ENCODE measurements around the gene MICAL2.
"Not testable (repeated sequence)": the region's sequence is repeated elsewhere in the genome, so short reads cannot be mapped to it uniquely, and the experiment has no call there.

Gene MICAL2

DNA sequence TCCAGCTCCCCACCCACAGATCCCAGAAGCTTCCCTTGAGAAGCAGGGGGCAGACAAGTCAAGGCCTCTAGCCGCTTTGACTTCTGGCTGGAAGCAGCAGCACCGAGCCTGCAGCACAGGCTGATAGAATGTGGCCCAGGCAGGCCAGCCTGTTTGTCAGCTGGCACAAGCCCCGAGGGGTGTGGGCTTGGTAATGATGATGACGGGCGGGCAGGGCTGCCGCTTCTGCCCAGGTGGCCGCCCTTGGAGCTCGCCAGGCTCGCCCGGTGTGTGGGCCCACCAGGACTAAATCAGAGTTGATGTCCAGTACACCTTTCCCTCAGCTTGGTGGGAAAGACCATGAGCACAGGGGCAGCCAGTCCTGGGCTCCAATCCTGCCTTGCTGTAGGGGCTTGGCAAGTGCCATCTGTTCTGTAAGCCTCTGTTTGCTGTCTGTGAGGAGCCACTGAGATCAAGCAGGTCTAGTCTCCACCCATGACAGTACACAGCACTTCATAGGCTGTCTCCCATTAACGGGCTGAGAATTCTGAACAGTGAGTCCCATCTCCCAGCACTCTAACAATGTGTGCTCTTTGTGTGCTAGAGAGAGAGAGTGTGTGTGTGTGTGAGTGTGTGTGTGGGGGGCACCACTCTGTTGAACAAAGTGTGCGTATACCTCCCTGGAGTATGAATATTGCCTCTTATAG lies 26.8 kb downstream of the MICAL2 start:
- no peak for DNase-seq

DNA sequence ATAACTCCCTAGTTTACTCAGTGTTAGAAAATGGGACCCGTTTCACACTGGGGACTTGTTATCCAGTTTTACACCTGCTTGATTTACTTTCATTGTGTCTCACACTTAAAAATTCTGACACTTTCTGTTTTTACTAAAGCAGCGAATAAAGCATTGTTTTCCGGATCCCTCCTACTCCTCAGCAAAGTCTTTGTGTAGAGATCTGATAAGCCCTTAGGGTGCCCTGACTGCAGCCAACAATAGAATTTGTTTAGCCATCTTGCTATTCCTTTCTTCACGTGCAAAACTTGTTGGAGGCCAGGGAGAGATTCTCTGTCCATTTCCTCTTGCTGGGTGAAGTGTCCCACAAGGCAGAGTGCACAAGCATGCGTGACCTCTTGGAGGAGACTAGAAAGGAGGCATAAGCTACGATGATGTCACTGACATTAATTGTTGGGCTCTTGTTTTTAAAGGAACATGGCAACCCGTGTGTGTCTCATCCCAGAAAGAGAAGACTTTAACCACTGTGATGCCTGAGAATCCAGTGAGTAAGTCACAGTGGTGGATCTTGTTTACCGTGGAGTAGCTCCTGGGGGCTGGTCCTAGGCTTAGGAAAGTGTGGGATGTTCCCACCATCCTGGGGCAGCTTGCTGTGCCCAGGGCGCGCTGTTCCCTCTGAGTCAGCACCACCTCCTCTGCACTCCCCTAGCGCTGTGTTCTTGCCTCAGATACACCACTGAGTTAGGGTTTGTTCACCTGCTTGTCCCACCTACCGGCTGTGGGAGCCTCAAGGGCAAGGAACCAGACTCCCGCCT lies 27.7 kb downstream of the MICAL2 start:
- DNase-seq = no peak

DNA sequence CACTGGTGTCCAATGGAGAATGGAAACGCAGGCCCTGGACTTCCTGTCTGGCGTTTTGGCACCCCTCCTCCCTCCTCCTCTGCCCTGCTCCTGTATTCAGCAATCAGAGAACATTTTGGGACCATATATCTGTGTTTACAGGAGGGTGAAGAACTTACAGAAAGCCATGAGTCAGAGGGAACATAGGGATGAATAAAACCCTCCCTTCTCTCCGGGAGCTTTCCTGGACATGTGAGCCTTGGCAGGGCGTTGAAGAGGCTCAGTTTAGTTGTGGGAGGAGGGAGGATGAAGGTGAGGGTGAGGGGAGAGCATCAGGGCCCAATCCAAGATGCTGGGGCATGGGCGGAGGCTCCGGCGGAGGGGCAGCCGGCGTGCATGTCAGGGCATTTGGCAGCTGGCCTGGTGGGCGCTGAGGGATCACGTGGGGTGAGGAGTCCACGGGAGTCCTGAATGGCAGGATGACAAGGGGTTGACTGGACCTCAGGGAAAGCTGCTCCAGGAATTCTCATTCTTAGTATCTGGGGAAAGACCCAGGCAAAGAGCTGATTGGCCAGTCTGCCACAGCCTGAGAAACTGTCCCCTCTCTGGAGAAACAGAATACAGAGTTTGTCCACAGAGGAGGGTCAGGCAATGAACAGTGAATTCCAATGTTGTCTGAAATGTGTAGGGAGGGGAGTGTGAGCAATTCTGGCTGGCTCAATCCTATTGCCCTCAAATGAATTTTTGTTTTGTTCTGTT lies 28.9 kb downstream of the MICAL2 start:
- no peak for DNase-seq

DNA sequence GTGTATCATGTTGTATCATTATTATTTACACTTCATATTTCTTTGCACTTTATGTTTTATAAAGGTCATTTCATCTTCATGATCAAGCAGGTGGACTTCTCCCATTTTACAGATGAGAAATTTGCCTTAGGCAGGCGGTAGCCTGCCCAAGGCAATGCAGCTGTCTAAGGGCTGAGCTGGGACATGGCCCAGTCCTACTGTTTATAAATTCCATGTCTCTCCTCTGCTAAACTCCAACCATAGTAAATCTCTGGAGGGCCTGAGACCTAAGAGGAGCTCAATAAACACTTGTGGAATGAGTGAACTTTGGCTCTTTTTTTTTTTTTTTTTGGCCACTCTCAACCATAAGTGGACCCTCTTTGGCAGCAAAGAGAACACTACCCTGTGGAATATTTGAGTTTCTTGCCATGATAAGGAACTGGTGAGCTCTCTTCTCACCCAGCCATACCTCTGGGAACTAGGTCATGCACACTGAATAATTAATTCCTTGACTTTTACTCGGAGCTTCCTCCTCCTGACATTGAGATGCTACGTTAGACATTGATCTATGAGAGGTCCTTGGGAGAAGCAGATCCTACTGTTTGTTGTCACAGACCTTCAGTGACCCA lies 29.9 kb downstream of the MICAL2 start:
- DNase-seq = no peak

DNA sequence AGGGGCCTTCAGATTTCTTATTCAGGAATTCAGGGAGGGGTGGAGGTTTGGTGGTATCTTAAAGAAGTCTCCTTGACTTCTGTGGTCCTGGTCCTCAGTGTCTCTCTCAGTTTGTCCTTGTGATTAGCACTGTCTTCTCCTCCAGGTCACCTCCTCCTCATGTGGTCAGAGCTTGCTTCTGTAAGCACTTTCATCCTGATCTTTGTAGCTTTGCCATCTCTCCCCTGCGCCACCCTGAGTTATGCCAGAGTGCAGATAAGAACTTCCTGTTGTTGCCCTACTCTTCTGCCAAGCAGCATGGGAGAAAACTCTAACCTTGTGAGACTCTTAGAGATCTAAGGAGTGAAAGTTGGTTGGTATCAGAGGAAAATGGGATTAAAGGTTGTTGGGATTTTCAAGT lies 30.9 kb downstream of the MICAL2 start:
- DNase-seq = no peak

DNA sequence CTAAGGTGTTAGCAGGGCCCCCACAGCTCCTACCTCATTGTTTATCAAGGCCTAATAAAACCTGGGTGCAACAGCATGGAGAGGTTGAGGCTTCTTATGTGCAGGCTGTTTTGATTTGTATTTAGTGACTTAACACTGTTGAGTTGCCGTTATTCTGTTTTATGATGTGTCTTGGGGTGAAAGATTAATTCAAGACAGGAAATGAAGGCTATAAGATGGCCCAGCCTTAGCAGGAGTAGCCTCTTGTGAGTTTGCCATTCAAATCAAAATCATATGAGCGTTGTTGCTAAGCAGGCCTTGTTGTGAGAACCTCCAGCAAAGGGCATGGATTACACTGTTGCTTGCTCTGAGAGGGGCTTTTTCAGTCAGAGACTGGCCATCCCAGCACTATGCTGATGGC lies 31.8 kb downstream of the MICAL2 start:
- DNase-seq = no peak

DNA sequence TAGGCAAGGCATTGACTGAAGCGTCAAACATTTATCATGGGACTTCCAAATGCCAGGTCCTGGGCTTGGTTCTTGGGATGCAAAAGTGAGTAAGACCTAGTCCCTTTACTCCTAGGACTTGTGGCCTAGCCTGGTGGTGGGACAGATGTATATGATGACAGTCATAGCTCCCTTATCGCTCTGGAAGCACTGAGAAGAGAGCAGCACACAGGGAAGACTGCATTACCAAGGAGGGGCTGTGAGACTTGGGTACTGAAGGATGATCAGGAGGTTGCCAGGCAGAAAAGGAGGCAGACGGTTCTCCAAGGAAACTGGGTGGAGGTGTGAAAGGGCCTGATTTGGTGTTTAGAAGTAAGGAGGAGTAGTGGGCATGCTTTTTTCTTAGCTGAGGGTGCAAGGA lies 32.5 kb downstream of the MICAL2 start:
- no peak for DNase-seq

DNA sequence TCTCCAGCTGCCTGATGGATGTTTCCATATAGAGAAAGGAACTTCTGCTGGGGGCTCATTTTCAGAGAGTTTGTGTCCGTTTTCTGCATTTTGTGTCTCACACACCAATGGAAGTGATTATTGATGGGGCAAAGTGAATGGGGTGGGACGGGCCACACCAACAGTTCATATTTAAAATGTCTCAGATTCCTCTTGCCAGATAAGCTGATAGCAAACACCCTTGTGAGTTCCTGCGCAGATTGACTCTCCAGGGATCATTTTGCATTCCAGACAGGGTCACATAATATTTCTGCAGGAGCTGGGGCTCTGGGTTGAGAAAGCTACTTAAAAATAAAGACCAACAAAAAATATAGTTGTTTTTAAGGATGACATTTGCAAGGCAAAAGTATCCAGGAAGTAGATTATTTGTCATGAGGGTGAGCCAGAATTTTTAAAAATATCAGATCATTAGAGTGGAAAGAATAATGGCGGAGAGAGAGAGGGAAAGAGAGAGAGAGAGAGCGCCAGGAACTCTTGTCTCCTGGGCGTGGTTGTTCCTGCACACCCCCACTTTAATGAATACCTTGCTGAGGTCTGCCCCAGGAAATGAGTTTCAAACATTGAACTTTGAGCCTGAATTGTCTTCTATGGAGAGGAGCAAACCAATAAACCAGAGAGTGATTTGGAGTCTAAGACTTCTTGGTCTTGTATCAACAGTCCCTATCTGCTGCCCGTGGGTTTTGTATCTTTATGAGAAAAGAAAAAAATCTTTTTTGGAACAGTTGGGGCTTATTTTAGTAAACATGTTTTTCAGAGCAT lies 33.3 kb downstream of the MICAL2 start:
- no peak for DNase-seq

DNA sequence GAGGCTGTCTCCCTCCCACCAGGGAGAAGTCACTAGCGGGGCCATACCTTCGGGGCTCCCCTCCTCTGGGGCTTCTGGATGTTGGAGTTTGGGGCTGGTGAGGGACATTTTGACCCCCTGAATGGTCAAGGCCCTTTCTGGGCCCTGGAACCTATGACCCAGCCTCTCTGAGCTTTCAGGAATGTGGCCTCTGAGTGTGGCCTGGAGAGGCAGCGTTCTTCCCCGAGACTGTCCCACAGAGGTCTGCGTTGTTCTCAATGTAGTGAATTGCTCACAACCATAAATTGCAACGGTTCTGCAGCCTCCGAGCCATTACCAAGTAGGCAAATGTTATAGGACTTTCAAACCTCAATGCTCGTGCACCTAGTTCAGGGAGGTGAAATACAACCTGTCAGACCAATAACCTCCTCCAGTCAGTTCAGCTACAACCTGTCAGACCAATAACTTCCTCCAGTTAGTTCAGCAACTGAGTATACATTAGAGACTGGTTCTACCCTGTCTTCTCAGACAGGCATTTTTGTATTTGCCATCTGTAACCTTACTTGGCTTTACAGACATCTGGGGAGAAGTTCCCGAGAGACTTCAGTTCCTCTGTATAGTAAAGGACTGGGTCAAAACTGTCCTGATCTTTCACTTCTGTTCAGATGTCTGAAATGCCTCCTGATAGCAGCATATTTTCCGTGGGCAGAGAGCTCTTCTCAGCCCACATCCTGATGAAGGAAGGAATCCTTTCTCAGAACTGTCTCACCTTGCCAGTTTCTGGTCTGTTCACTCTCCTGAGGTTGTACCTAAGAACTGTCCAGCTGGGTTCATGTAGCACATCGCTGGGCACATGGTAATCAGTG lies 34.2 kb downstream of the MICAL2 start:
- no peak for DNase-seq

DNA sequence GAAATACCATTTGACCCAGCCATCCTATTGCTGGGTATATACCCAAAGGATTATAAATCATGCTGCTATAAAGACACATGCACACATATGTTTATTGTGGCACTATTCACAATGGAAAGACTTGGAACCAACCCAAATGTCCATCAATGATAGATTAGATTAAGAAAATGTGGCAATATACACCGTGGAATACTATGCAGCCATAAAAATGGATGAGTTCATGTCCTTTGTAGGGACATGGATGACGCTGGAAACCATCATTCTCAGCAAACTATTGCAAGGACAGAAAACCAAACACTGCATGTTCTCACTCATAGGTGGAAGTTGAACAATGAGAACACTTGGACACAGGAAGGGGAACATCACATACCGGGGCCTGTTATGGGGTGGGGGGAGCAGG lies 36.3 kb downstream of the MICAL2 start:
- DNase-seq = not testable (repeated sequence)

DNA sequence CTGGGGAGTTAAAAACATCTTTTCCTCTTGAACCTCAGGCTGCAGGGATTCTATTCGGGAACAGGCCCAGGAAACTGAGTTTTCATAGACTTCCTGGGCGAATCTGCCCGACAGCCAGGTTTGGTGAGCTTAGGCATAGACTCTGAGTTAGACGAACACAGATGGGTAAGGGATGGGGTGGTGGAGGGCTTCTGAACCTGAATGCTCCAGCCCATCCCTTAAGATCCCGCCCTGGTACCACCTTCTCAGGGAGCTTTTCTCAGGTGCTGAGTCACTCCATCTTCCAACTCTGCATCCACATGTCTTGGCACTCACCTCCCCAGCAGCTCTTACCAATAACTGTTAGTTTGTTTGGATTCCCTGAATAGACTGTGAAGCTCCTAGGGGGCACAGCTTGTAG lies 37.4 kb downstream of the MICAL2 start:
- no peak for DNase-seq

DNA sequence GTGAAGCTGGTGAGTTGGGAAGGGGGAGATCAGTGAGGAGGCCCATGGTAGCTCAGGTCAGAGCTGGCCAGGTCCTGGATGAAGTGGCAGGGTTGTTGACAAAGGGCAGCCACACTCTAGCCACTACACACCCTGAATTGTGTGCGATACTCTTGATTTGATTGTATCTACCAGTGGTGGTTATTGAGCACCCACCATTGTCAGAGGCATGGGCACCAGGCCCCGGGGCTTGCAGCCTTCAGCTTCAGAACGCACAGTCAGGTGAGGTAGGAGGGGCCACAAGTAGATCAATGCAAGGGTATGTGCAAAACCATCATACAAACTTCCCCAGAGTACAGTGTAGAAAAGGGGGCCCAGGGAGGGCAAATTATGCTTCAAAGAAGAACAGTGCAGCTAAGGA lies 38.1 kb downstream of the MICAL2 start:
- no peak for DNase-seq

DNA sequence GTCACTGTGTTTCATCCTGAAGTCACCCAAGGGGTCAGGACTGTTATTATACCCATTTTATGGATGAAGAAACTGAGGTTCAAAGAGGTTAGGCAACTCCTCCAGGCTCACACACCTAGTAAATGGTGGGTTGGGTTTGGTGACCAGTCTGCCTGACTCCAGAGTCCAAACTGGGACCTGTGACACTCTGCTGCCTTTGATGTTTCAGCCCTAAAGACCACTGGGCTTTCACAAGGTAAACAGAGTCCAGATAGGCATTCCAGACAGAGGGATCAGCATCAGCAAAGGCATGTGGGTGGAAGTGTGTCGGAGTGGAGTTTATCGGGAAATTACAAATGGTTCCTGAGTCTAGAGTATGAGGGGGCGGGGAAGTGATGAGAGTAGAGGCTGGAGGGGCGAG lies 38.5 kb downstream of the MICAL2 start:
- DNase-seq = no peak

DNA sequence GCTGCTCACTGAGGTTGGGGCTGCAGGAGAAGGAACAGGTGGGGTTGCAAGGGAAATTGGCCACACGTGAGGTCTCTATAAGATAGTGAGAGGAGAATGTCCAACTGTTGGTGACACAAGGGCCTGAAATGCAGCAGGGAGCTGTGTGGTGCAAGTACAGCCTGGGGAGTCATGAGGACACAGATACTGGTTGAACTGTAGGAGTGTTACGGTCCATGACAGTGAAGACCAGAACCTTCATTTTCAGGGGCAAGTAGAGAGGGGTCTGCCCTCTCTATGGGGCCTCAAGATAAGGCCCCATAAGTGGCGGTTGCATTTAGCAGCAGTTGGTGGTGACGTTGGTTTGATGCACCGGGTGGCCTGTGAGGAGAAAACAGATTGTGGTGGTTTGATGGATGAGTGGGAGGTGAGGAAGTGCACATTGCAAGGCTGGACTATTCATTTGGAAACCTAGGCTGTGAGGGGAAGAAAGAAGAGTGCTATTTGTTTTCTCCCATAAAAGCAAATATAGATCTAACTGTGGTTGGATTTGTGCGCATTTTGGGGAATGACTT lies 39.4 kb downstream of the MICAL2 start:
- DNase-seq = peak in 1 of 2 experiments; percentile 30

DNA sequence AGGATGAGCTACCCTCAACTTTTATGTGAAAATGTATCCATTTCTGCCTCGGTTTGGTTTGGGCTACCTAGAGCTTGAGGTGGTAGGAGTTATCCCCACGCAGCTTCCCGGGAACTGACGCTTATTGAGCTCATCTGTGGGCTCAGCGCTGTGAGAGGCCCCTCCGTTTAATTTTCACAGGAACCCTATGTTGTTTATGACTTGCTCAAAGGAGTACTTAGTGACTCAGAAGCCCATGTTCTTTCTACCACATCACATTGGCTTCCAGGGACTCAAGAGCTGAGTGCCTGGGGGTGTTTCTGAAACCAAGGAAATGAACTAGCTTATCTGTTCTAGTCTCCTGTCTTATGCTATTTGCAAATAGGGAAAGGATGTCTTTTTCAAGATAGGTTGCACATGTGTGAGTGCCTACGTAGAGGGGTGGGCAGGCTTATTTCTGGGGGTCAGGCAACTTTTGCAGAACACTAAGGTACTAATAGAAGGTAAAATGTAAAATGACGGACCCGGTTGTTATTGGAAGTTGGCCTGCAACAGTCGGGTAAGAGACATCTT lies 40.5 kb downstream of the MICAL2 start:
- no peak for DNase-seq

DNA sequence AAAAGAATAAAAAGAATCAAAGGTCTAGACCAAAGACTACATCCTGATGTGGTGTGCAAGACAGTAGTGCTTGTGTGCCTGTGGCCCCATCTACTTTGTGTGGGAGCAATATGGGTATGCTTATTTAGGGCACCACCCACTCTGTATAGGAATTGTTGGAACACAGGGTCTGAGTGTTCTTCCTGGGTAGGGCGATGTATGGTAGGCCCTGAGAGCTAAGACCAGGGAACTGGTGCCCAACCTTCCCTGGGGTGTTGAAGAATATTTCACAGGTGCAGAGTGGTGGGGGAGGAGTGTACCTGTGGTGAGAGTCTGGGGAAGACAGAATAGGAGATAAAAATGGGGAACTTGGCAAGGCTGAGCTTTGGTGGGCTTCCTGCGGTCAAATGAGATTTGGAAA lies 41.9 kb downstream of the MICAL2 start:
- no peak for DNase-seq

DNA sequence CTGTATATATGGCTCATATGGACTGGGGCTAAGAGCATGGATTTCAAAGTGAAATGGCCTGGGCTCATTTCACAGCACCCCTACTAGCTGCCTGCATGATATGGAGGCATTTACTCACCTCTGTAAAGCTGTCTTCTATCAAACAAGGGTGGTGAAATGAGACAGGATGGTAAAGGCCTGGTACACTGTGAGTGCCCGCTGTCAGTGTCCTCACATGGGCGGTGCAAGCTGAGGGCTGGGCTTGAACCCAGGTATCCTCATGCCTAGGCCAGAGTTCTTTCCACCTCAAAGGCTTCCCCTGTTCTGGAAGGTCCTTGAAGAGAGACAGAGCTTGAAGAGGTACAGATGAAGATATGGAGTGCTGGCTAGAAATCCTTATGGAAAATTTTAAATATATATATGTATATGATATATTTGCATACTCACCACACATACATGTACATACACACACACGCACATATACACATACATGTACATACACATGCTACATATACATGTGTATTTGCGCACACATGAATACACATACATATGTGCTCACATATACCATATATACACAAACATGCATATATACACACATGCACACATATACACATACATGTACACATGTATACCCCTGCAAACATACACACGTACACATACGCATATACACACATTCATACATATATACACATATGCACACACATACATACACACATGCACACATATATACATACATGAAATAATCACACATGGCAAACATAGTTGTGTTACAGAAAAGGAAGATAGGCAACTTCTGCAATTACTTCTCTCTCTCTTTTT lies 44.7 kb downstream of the MICAL2 start:
- no peak for DNase-seq

DNA sequence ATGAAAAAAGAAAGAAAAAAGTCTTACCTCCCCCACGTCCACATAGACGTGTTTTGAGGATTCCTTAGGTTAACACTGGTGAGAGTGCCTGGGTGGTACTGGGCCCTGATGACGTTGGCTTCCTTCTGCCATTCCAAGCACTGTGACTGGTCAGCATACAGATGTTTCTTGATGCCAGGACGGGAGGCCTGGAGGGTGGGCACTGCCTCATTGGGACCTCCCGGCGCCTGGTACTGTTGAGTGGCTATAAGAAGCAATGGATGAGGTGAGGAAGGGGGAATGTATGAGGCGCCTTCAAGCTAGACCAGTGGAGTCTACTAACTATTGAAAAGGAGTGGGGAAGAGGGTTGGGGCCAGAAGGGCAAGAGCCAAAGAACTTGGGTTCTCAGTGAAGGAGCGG lies 45.3 kb downstream of the MICAL2 start:
- no peak for DNase-seq

DNA sequence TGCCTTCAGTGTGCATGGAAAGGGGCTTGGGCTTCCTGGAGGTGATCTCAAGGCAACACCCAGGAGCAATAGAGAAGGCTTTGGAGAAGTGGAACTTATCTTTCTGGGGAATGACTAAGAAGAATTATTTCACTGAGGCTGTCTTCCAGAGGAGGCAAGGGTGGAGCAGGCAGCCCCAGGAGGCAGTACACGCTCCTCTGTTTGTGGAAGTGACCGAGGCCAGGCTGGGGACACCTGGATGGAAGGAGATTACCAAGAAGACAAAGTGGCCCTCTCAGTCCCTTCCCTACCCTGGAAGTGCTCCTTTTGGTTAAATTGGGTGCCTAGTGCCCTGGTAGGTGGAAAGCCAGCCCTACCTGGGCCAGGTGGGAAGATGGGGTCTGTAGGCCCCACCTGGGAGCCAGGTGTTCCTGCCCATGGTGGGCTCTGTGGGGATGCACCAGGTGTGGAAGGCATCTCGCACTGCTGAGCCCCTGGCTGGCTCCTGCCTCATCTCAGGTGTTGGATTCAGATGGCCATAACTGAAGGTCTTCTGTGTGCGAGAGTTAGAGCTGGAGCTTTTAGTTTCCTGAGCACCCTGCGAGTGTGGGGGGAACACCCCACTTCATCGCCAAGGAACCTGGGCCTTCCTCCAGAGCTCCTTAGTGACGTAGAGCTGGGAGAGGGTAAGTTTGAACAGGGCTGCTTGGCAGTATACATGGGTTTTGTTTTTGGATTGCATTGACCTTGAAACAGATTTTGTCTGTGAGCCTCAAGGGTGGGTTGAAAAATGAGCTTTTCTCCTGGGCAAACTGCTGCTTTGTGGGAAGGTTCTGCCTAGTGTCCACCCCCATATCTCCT lies 46.1 kb downstream of the MICAL2 start:
- no peak for DNase-seq

Measured in NCI-H187 (cell line).